ENCODE measurements around the gene RPL7L1. TPM values are rescaled to one million over a fixed set of nuclear protein-coding genes. Genes with fewer than 3 reads are reported as not detected.
A peak's percentile ranks its signal among the peaks of the same experiment; 100 is the strongest.

RPL7L1 gene
- total and polyA plus RNA-seq, 2 of the 13 experiments (the other 11 are each of a cell fraction or from before 2014, with no cell fraction given), result 51.6 to 179 TPM

- TF ChIP-seq ZNF788 (CRISPR knock-in tag; IDR thresholded peaks at IDR 0.05; ENCODE audit: borderline replicate concordance), result no peak
- TF ChIP-seq DNMT3B (CRISPR knock-in tag; conservative IDR thresholded peaks at IDR 0.05), result no peak
- TF ChIP-seq ZNF883 (CRISPR knock-in tag; IDR thresholded peaks at IDR 0.05; ENCODE audit: not compliant biosample characterization), result no peak
Measured at GRCh38 chr6:42860036-42860435, 19.4 kb upstream of the RPL7L1 start (continued).

GRCh38 chr6:42860481-42860880, 18.9 kb upstream of the RPL7L1 start:
- no peak overlapping the region for H3K4me2 ChIP-seq (ENCODE audit: low read depth, low read length)
- intact Hi-C loops (cut with micrococcal nuclease; ENCODE audit: unreplicated experiment), result no loop called here
- H3K36me3 ChIP-seq (replicated peaks in 1 of 2; ENCODE audit: control insufficient read depth in 1 of 2, insufficient read depth in 2 of 2, low read length in 2 of 2), result peaks cover 31 to 65% of the 10 kb centered on the region in 2 experiments
- no peaks in the 10 kb centered on the region for H3K9me3 ChIP-seq (ENCODE audit: low read length)
- in situ Hi-C loops (cut with HindIII; ENCODE audit: extremely low pct_ligation_motif_present, low pct_unique_long_range_greater_than_20kb), result no loop called here
- ATAC-seq, result no peak
- no peaks in the 10 kb centered on the region for H3K27me3 ChIP-seq (ENCODE audit: control insufficient read depth in 1 of 2, insufficient read depth in 2 of 2, low read length in 2 of 2)
- H3K4me1 ChIP-seq (ENCODE audit: insufficient read depth, low read length), result no peaks in the 10 kb centered on the region
- TF ChIP-seq MBD4 (IDR thresholded peaks at IDR 0.05; ENCODE audit: borderline replicate concordance, low read length) (no peak), TAF15 (IDR thresholded peaks at IDR 0.05; ENCODE audit: low read depth, low read length, poor library complexity, severe bottlenecking) (no peak), ZBTB46 (CRISPR knock-in tag; IDR thresholded peaks at IDR 0.05; ENCODE audit: borderline replicate concordance) (no peak), ZNF160 (CRISPR knock-in tag; IDR thresholded peaks at IDR 0.05) (no peak), POLR2AphosphoS2 (IDR thresholded peaks at IDR 0.05; ENCODE audit: low read depth, low read length) (no peak), KLF15 (CRISPR knock-in tag; IDR thresholded peaks at IDR 0.05; ENCODE audit: borderline replicate concordance) (no peak)
- TF ChIP-seq, protein P1, sequence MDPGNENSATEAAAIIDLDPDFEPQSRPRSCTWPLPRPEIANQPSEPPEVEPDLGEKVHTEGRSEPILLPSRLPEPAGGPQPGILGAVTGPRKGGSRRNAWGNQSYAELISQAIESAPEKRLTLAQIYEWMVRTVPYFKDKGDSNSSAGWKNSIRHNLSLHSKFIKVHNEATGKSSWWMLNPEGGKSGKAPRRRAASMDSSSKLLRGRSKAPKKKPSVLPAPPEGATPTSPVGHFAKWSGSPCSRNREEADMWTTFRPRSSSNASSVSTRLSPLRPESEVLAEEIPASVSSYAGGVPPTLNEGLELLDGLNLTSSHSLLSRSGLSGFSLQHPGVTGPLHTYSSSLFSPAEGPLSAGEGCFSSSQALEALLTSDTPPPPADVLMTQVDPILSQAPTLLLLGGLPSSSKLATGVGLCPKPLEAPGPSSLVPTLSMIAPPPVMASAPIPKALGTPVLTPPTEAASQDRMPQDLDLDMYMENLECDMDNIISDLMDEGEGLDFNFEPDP (CRISPR knock-in tag; conservative IDR thresholded peaks at IDR 0.05), result 0 out of 2 replicates have a peak, but pooled peaks have one; percentile 55
- H2AFZ ChIP-seq (ENCODE audit: low read length), result no peak overlapping the region
- H3K9ac ChIP-seq (ENCODE audit: insufficient read depth, low read depth, low read length), result no peak overlapping the region
- H3K79me2 ChIP-seq (ENCODE audit: insufficient read depth, low read length), result no peaks in the 10 kb centered on the region
- no peak overlapping the region for H3K4me3 ChIP-seq (replicated peaks in 1 of 3; ENCODE audit: insufficient read depth in 1 of 3, low read depth in 2 of 3, low read length in 3 of 3)
- H4K20me1 ChIP-seq (ENCODE audit: insufficient read depth, low read length), result no peaks in the 10 kb centered on the region
- BruUV-seq (replicated peaks), result no TSS peak
- ChIA-PET POLR2A (no interaction called here), CTCF (ENCODE audit: low intra/inter-chr PET ratio, low total read pairs) (no interaction called here)
- no peak for FAIRE-seq
- no peak overlapping the region for H3K27ac ChIP-seq (ENCODE audit: extremely low read length, insufficient read depth, low read length)
- no peak for DNase-seq (ENCODE audit: low spot score)
- 97% methylated on average over 6 of the region's 6 CpGs for WGBS (ENCODE audit: low lambda C conversion rate)
